Measurements from ENCODE around the gene PROK2.

GRCh38 chr3:71786551-71786950 lies 1.6 kb upstream of the PROK2 start:
- TF ChIP-seq, protein P1, sequence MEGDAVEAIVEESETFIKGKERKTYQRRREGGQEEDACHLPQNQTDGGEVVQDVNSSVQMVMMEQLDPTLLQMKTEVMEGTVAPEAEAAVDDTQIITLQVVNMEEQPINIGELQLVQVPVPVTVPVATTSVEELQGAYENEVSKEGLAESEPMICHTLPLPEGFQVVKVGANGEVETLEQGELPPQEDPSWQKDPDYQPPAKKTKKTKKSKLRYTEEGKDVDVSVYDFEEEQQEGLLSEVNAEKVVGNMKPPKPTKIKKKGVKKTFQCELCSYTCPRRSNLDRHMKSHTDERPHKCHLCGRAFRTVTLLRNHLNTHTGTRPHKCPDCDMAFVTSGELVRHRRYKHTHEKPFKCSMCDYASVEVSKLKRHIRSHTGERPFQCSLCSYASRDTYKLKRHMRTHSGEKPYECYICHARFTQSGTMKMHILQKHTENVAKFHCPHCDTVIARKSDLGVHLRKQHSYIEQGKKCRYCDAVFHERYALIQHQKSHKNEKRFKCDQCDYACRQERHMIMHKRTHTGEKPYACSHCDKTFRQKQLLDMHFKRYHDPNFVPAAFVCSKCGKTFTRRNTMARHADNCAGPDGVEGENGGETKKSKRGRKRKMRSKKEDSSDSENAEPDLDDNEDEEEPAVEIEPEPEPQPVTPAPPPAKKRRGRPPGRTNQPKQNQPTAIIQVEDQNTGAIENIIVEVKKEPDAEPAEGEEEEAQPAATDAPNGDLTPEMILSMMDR (IDR thresholded peaks at IDR 0.05; ENCODE audit: insufficient read depth, low read depth, low read length): no peak
- no peak for TF ChIP-seq EZH2 (IDR thresholded peaks at IDR 0.05; ENCODE audit: insufficient read depth, low read length)

Data from astrocyte (in vitro differentiated cells and primary cell).